ENCODE measurements around the gene SCAPER. TPM values are rescaled to one million over a fixed set of nuclear protein-coding genes. Genes with fewer than 3 reads are reported as not detected.
A peak's percentile ranks its signal among the peaks of the same experiment; 100 is the strongest.

Gene SCAPER
- total and polyA plus RNA-seq, 10 donors = 3.9 to 53.3 (median 34.0) TPM

DNA sequence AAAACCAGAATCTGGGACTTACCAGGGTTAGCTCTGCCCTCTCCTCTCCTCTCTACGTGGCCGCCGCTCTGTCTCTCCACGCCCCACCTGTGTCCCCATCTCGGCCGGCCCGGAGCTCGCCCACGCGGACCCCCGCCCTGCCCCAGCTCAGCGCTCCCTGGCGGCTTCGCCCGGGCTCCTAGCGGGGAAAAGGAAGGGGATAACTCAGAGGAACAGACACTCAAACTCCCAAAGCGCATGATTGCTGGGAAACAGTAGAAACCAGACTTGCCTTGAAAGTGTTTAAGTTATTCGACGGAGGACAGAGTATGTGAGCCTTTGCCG is 563.1 kb downstream of the SCAPER start:
- no peak for DNase-seq
- TF ChIP-seq, protein P1, sequence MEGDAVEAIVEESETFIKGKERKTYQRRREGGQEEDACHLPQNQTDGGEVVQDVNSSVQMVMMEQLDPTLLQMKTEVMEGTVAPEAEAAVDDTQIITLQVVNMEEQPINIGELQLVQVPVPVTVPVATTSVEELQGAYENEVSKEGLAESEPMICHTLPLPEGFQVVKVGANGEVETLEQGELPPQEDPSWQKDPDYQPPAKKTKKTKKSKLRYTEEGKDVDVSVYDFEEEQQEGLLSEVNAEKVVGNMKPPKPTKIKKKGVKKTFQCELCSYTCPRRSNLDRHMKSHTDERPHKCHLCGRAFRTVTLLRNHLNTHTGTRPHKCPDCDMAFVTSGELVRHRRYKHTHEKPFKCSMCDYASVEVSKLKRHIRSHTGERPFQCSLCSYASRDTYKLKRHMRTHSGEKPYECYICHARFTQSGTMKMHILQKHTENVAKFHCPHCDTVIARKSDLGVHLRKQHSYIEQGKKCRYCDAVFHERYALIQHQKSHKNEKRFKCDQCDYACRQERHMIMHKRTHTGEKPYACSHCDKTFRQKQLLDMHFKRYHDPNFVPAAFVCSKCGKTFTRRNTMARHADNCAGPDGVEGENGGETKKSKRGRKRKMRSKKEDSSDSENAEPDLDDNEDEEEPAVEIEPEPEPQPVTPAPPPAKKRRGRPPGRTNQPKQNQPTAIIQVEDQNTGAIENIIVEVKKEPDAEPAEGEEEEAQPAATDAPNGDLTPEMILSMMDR (IDR thresholded peaks at IDR 0.05 in 8 of 11, conservative IDR thresholded peaks at IDR 0.05 in 3 of 11) = no peak
- TF ChIP-seq POLR2AphosphoS5 (IDR thresholded peaks at IDR 0.05) (no peak), POLR2A (IDR thresholded peaks at IDR 0.05) (no peak)
- peaks cover 0 to 11% (median 0%) of the 10 kb centered on the region in 8 donors for H3K9me3 ChIP-seq
- H3K27me3 ChIP-seq (replicated peaks in 1 of 7) = peaks cover 44 to 100% (median 100%) of the 10 kb centered on the region in 7 donors
- H3K4me1 ChIP-seq = peaks cover 60 to 88% (median 81%) of the 10 kb centered on the region in 6 donors
- 8 to 34% (median 17%) methylated on average over 20 of the region's 20 CpGs for WGBS, 5 donors
- H3K36me3 ChIP-seq = no peaks in the 10 kb centered on the region
- H3K4me3 ChIP-seq = peak overlapping the region in 2 of 8 donors; percentile 15 to 65
- intact Hi-C loops (cut with DNase I; ENCODE audit: low total_unique reads) = no loop called here
- H3K27ac ChIP-seq = no peak overlapping the region

DNA sequence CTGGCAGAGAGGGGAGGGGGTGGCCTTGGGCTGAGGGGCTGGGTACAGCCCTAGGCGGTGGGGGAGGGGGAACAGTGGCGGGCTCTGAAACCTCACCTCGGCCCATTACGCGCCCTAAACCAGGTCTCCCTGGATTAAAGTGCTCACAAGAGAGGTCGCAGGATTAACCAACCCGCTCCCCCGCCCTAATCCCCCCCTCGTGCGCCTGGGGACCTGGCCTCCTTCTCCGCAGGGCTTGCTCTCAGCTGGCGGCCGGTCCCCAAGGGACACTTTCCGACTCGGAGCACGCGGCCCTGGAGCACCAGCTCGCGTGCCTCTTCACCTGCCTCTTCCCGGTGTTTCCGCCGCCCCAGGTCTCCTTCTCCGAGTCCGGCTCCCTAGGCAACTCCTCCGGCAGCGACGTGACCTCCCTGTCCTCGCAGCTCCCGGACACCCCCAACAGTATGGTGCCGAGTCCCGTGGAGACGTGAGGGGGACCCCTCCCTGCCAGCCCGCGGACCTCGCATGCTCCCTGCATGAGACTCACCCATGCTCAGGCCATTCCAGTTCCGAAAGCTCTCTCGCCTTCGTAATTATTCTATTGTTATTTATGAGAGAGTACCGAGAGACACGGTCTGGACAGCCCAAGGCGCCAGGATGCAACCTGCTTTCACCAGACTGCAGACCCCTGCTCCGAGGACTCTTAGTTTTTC is 563.6 kb downstream of the SCAPER start:
- no peak for DNase-seq
- peaks cover 60 to 88% (median 81%) of the 10 kb centered on the region in 6 donors for H3K4me1 ChIP-seq
- WGBS, 5 donors = 10 to 29% (median 11%) methylated on average over 20 to 42 of the region's 42 CpGs
- TF ChIP-seq POLR2AphosphoS5 (IDR thresholded peaks at IDR 0.05) (no peak), POLR2A (IDR thresholded peaks at IDR 0.05) (no peak)
- TF ChIP-seq, protein P1 (IDR thresholded peaks at IDR 0.05 in 8 of 11, conservative IDR thresholded peaks at IDR 0.05 in 3 of 11) = no peak
- no peaks in the 10 kb centered on the region for H3K36me3 ChIP-seq
- peak overlapping the region in 5 of 8 donors; percentile 46 to 65 (median 51) for H3K4me3 ChIP-seq
- peaks cover 40 to 100% (median 100%) of the 10 kb centered on the region in 7 donors for H3K27me3 ChIP-seq (replicated peaks in 1 of 7)
- H3K27ac ChIP-seq = no peak overlapping the region
- H3K9me3 ChIP-seq = peaks cover 0 to 11% (median 0%) of the 10 kb centered on the region in 8 donors
- intact Hi-C loops (cut with DNase I; ENCODE audit: low total_unique reads) = no loop called here

DNA sequence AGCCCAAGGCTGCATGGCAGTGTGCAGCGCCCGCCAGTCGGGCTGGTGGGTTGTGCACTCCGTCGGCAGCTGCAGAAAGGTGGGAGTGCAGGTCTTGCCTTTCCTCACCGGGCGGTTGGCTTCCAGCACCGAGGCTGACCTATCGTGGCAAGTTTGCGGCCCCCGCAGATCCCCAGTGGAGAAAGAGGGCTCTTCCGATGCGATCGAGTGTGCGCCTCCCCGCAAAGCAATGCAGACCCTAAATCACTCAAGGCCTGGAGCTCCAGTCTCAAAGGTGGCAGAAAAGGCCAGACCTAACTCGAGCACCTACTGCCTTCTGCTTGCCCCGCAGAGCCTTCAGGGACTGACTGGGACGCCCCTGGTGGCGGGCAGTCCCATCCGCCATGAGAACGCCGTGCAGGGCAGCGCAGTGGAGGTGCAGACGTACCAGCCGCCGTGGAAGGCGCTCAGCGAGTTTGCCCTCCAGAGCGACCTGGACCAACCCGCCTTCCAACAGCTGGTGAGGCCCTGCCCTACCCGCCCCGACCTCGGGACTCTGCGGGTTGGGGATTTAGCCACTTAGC is 564.3 kb downstream of the SCAPER start:
- no peaks in the 10 kb centered on the region for H3K36me3 ChIP-seq
- H3K27me3 ChIP-seq (replicated peaks in 1 of 7) = peaks cover 34 to 100% (median 100%) of the 10 kb centered on the region in 7 donors
- TF ChIP-seq POLR2AphosphoS5 (IDR thresholded peaks at IDR 0.05) = no peak
- TF ChIP-seq, protein P1 (IDR thresholded peaks at IDR 0.05 in 8 of 11, conservative IDR thresholded peaks at IDR 0.05 in 3 of 11) = peak in 7 of 11 experiments; percentile 9 to 35 (median 24)
- WGBS, 5 donors = 4 to 11% (median 6%) methylated on average over 9 to 35 of the region's 35 CpGs
- H3K9me3 ChIP-seq = peaks cover 0 to 11% (median 0%) of the 10 kb centered on the region in 8 donors
- DNase-seq = peak; percentile 86
- peaks cover 57 to 88% (median 81%) of the 10 kb centered on the region in 6 donors for H3K4me1 ChIP-seq
- peak overlapping the region; percentile 28 to 65 (median 49) for H3K4me3 ChIP-seq
- intact Hi-C loops (cut with DNase I; ENCODE audit: low total_unique reads) = no loop called here
- H3K27ac ChIP-seq = no peak overlapping the region

DNA sequence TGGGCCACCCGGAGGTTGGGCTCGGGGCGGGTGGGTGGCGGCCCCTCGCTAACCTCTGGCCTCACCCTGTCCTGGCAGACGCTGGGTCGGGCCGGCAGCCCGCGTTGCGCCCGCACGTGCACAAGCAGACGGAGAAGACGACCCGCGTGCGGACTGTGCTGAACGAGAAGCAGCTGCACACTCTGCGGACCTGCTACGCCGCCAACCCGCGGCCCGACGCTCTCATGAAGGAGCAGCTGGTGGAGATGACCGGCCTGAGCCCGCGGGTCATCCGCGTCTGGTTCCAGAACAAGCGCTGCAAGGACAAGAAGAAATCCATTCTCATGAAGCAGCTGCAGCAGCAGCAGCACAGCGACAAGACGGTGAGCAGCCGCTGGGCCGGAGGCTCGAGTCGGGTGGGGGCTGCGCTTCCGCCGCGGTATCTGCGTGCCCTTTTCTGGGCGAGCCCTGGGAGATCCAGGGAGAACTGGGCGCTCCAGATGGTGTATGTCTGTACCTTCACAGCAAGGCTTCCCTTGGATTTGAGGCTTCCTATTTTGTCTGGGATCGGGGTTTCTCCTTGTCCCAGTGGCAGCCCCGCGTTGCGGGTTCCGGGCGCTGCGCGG is 564.8 kb downstream of the SCAPER start:
- WGBS, 5 donors = 1 to 4% (median 2%) methylated on average over 40 to 53 of the region's 53 CpGs
- DNase-seq = peak; percentile 83
- H3K27me3 ChIP-seq (replicated peaks in 1 of 7) = peaks cover 34 to 100% (median 100%) of the 10 kb centered on the region in 7 donors
- H3K27ac ChIP-seq = no peak overlapping the region
- intact Hi-C loops (cut with DNase I; ENCODE audit: low total_unique reads) = no loop called here
- peaks cover 0 to 11% (median 0%) of the 10 kb centered on the region in 8 donors for H3K9me3 ChIP-seq
- no peaks in the 10 kb centered on the region for H3K36me3 ChIP-seq
- H3K4me3 ChIP-seq = peak overlapping the region; percentile 28 to 65 (median 49)
- TF ChIP-seq POLR2AphosphoS5 (IDR thresholded peaks at IDR 0.05) = peak; percentile 46 to 86 (median 67)
- TF ChIP-seq, protein P1 (IDR thresholded peaks at IDR 0.05 in 8 of 11, conservative IDR thresholded peaks at IDR 0.05 in 3 of 11) = no peak
- peaks cover 56 to 88% (median 81%) of the 10 kb centered on the region in 6 donors for H3K4me1 ChIP-seq
